Measurements from ENCODE around the gene IL10RA.
A peak's percentile ranks its signal among the peaks of the same experiment; 100 is the strongest.

IL10RA gene

GRCh38 chr11:118047749-118048148 lies 61.6 kb downstream of the IL10RA start:
- no peak for DNase-seq

GRCh38 chr11:118048472-118049370 lies 62.5 kb downstream of the IL10RA start:
- peak in 1 of 5 experiments; percentile 71 for DNase-seq

GRCh38 chr11:118049771-118050170 lies 63.6 kb downstream of the IL10RA start:
- DNase-seq = no peak

GRCh38 chr11:118050208-118050891 lies 64.2 kb downstream of the IL10RA start:
- DNase-seq = no peak
